Skin epidermis (tissue), 12 donors: ENCODE results near the gene SYNE4.
"Not testable (repeated sequence)": the region's sequence is repeated elsewhere in the genome, so short reads cannot be mapped to it uniquely, and the experiment has no call there.

Experiments
- H3K27ac ChIP-seq, 21 experiments: fragments of 200-600 bp; sonication (generic) in 11 of 21; one replicate each; pipeline ENCODE4 v1.5.0; 2020; ENCODE audit warnings: mild to moderate bottlenecking in 3 of 21, inconsistent platforms in 2 of 21, moderate library complexity in 2 of 21
- H3K4me3 ChIP-seq, 7 experiments: fragments of 200-600 bp; sonication (generic) in 2 of 7; one replicate each; pipeline ENCODE4 v1.5.0; 2020; ENCODE audit warnings: inconsistent platforms in 2 of 7, mild to moderate bottlenecking in 2 of 7, moderate library complexity in 1 of 7

Gene SYNE4, protein sequence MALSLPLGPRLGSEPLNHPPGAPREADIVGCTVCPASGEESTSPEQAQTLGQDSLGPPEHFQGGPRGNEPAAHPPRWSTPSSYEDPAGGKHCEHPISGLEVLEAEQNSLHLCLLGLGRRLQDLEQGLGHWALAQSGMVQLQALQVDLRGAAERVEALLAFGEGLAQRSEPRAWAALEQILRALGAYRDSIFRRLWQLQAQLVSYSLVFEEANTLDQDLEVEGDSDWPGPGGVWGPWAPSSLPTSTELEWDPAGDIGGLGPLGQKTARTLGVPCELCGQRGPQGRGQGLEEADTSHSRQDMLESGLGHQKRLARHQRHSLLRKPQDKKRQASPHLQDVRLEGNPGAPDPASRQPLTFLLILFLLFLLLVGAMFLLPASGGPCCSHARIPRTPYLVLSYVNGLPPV

DNA sequence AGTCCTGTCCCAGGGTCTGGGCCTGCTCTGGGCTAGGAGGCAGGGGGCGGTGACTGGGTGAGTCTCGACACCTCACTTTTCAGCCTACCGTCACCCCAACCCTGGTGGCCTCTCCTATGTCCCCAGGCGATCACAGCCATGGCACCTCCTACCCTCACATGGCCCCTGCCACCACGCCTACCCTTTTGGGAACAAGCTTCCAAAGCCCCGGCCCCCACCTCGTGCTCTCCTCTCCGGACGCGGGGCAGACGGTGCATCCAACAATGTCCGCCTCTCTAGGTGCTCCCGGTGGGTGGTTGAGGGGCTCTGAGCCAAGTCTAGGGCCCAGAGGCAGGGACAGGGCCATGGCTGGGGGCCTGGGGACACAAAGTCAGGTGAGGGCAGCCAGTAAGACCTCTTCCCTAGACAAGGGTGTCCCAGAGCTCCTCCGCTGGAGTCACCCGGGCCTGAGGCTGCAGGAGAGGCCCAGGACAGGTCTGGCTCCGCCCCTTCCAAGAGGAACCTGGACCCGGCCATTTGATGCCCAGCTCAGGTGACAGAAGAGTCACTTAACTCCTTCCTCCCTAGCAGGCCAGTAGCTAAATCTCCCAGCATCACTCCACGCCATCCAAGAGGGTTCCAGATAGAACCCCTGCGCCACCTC is at the start of gene SYNE4:
SYNE4 (minus strand) TSS at position 478 of the 643 bp plus-strand sequence; CDS start at position 346, 132 bp downstream.
- Histone ChIP-seq H3K27ac (peak within 1 kb of the TSS in 13 of 21 experiments; percentile 25 to 82 (median 50)), H3K4me3 (peak within 1 kb of the TSS; percentile 22 to 44 (median 34))

DNA sequence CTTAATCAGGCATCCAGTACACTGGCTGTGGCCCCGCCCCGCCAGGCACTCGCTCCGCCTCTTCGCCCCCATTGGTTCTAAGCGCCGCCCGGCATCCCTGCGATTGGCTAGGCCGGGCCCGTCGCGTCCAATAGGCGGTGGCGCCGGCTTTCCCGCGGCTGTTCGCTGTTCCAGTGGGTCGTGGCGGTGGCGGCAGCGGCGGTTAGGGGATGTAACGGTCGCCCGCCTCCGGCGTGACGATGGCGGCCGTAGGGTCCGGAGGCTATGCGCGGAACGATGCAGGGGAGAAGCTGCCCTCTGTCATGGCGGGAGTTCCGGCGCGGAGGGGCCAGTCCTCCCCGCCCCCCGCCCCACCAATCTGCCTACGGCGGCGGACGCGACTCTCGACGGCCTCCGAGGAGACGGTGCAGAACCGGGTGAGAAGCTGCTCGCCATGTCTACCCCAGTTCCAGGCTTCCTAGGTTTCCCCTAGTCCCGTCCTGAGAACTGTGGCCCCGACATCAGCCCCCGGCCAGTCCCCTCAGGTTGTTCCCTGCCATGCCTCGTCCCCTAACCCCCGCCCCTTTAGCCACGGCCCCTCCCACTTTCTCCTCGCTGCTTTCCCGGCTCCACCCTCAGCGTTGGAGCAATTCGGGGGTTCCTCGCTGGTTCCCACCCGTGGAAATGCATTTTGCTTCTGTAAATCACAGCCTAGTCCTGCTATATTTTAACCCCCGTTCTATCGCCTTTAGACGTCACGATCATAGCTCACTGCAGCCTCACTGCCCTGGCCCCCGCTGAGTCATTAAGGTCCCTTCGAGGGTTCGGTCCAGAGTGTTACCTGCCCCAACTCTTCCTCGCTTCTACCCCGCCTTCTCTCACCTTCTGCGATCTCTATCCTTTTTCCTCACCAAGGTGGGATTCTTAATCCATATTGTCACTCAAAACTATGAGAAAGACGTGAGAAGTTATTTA is 46.4 kb upstream of the SYNE4 start, which contains the start of gene WDR62:
WDR62 (plus strand) TSS at position 165 of the 954 bp plus-strand sequence; CDS start at position 240, 75 bp downstream.
- Histone ChIP-seq H3K27ac (peak within 1 kb of the TSS in 20 of 21 experiments; percentile 77 to 96 (median 88)), H3K4me3 (peak within 1 kb of the TSS; percentile 56 to 78 (median 65))

DNA sequence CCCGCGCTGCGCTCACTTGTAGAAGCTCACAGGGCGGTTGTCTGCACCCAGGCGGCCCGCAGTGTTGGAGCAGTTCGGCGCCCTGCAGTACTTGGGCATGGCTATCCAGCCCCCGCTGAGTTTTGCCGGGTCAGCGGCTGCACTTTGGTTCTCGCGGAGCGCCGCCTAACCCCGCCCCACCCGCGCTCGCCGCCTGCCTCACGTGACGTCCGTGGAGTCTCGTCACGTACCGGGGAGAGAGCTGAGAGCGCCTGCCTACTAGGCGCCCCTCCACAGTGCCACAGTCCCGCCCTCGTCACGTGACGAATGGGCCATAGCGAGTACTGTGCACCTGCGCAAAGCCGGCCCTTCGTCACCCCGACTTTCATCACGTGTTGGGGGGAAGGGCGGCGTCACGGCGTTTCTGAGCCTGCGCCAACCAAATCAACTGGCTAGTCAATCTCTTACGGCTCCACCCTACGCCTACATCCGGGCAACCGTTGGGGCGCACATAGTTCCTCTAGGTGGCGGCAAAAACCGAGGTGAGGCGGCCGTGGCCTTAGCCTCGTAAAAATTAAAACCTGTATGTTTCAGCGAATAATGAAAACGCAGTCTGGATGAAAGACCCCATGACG is 45.6 kb upstream of the SYNE4 start, which contains the start of gene THAP8:
THAP8 (minus strand) TSS at position 167 of the 614 bp plus-strand sequence; CDS start at position 99, 68 bp downstream.
- Histone ChIP-seq H3K4me3 (peak within 1 kb of the TSS; percentile 56 to 78 (median 65)), H3K27ac (peak within 1 kb of the TSS in 20 of 21 experiments; percentile 77 to 96 (median 88))

DNA sequence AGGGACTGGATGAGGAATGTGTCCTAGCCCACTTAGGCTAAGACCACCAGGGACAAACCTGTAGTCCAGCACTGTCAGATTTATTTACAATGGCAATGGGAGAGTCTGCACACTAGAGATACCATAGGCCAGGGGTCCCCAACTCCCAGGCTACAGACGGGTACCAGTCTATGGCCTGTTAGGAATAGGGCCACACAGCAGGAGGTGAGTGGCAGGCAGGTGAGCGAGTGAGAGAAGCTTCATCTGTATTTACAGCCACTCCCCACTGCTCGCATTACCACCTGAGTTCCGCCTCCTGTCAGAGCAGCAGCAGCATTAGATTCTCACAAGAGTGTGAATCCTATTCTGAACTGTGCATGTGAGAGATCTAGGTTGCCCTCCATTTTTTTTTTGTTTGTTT is 43.0 kb upstream of the SYNE4 start:
- no peak overlapping the region for H3K27ac ChIP-seq
- no peak overlapping the region for H3K4me3 ChIP-seq

DNA sequence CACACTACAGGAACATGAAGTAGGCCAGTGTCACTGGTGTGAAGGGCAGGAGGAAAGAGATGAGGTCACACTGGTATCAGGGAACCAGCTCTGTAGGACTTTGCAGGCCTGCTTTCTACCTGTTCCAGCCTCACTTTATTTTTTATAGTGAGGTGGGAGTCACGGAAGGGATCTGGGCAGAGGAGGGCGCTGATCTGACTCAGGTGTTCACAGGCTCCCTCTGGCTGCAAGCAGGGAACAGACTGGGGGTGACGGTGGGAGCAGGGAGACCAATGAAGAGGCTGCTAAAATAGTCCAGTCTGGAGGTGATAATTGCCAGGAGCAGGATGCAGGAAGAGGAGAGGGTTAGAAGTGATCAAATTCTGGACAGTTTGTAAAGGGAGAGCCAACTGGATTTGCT is 42.6 kb upstream of the SYNE4 start:
- Histone ChIP-seq H3K4me3 (no peak overlapping the region), H3K27ac (no peak overlapping the region)

DNA sequence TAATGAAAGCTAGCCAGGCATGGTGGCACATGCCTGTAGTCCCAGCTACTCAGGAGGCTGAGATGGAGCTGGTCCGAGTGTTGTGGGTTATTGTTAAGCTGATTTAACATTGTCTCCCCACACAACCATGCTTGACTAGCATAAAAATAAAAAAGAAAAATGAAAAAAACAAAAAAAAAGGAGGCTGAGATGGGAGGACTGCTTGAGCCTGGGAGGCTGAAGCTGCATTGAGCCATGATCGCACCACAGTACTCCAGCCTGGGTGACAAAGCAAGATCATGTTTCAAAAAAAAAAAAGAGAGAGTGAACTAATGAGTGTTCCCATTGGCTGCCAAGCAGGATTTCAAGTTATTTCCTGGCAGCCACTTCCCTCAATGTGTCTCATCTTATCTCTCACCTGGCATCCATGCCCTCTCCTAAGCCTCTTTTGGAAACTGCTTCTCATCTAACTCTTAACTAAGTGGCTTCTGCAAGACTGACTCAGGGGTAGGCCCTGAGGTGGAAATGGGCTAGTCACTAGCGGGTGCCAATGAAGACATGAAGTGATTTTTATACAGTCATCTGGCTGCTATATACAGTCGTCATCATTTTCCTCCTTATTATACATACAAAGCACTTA is 40.6 kb upstream of the SYNE4 start:
- Histone ChIP-seq H3K4me3 (no peak overlapping the region), H3K27ac (peak overlapping the region in 4 of 21 experiments; percentile 6 to 51 (median 34))

DNA sequence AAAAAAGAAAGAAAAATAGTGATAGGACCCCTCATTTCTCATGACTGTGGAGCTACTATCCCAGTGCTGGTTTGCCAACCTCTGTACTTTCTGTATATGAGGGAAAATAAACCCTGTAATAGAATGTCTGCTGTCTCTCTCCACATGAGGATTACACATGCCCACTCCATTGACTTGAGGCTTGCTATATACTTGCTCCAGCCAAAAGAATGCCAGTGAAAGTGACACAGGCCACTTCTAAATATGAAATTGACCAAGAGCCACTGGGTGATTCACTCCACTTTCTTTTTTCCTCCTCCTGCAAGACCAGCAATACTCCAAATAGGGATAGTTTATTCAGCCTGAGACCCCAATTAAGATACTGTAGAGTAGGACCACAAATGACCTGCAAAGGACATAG is 39.2 kb upstream of the SYNE4 start:
- no peak overlapping the region for H3K4me3 ChIP-seq
- H3K27ac ChIP-seq = no peak overlapping the region

DNA sequence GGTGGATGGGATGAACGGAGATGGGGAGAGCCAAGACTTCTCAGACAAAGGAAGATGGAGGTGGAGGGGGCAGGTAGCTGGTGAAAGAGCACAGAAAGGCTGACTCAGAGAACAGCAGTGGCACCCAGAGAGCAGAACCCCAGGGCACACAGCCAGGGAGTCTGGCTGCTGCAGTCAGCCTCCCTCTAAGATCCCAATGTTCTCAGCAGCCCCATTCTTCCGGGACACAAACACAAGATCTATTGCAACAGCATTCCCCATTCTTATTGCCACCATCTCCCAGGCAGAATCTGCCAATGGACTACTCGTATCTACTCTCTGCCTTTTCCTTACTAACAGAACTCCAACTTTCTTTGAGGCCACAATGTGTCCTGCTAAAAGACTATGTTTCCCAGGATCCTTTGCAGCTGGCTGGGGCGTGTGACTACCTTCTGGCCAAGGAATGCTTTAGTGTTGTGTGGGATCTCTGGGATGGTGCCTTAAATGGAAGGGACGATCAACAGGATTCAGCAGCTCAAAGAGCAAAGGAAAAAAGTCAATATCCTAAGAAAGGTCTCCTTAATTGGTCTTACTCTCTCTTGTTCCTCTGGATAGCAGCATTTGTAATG is 37.9 kb upstream of the SYNE4 start:
- H3K27ac ChIP-seq = no peak overlapping the region

DNA sequence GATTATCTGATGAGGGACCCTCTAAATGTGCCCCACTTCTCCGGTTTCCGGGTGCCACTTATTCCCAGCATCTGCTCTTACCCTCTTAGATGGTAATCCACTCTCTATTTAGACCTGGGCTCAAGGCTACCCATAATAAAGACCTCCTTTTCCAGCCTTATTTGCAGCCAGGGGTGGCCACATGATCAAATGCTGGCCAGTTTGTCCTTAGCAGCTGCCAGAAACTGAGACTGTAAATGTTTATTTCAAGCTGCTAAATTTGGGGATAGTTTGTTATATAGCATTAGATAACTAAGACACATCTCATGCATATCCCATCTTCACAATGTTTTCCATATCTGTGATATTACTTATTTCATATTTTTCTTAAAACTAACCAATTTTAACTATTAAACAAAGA is 35.3 kb upstream of the SYNE4 start:
- Histone ChIP-seq H3K4me3 (no peak overlapping the region), H3K27ac (no peak overlapping the region)

More for the DNA sequence above, 37.9 kb upstream of the SYNE4 start:
- no peak overlapping the region for H3K4me3 ChIP-seq

DNA sequence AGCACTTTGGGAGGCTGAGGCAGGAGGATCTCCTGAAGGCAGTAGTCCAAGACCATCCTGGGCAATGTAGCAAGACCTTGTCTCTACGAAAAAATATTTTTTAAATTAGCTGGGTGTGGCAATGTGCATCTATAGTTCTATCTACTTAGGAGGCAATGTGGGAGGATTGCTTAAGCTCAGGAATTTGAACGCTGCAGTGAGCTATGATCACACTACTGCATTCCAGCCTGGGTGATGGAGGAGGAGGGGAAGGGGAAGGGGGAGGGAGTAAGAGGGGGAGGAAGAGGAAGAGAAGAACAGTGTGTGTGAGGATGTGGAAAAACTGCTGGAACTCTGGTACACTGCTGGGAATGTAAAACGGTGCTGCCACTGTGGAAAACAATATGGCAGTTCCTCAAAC is 33.2 kb upstream of the SYNE4 start:
- no peak overlapping the region for H3K4me3 ChIP-seq
- H3K27ac ChIP-seq = peak overlapping the region in 2 of 21 experiments; percentile 2 to 8

DNA sequence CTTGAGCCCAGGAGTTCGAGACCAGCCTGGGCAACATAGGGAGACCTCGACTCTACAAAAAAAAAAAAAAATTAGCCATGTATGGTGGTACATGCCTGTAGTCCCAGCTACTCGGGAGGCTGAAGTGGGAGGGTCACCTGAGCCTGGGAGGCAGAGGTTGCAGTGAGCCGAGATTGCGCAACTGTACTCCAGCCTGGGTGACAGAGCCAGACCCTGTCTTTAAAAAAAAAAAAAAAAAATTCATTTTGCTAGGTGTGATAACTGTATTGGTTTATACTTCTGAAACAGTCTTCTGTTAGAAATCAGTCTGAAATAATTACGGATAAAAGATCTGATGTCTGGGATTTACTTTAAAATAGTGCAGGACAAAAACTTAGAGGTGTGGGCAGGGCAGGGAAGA is 32.5 kb upstream of the SYNE4 start:
- H3K4me3 ChIP-seq, H3K27ac ChIP-seq: not testable (repeated sequence)

DNA sequence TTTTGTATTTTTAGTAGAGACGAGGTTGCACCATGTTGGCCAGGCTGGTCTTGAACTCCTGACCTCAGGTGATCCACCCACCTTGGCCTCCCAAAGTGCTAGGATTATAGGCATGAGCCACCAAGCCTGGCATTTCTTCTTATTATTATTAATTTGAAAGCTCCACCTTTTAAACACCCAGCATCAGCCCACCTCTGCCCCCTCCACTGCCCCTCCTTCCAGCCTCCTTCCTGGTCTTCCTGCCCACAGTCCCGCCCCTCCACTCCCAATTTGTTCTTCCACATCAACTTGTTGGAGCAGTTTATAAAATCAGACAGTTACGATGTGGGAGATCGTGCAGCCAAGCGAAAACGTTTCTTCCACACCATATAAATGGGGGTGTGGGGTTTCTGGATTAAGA is 31.9 kb upstream of the SYNE4 start:
- Histone ChIP-seq H3K4me3 (no peak overlapping the region), H3K27ac (no peak overlapping the region)

DNA sequence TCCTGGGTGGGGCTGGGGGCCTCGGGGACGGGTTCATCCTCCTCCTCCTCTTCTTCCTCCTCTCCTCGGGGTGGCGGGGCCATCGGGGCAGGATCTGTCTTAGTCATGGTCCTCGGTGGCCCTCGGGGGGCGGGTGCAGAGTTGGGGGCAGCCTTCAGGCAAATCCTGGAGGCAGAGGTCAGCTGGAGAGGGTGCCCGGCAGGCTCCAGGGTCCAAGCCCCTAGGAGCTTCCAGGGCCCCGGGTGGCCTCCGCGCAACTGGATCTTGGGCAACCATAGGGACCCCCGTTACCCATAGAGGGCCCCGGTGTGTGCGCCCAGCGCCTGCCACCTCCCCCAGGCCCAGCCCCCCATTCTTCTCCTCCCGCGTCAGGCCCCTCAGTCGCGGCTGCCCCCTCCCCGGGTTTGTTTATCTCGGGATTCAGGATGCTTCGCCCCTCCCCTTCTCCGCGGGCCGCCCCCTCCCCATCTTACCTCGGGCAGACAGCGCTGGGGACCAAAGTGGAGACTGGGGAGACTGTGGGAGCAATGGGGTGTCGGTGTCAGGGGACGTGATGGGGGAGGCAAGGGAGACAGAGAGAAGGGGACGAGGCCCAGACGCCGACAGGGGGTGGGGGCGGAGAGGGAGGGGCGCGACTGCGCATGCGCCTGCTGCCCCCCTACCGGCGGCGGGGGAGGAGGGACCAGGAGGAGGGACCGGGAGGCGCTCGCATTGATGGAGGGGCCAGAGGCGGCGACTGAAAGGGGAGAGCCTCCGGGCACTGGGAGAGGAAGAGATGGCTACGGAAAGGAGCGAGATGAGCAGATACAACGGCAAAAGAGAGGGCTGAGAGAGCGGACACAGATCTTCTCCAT is 23.9 kb upstream of the SYNE4 start, which contains the start of gene CLIP3:
CLIP3 (minus strand) TSS at position 623 of the 854 bp plus-strand sequence; CDS start at position 107, 516 bp downstream.
- Histone ChIP-seq H3K27ac (peak within 1 kb of the TSS in 13 of 21 experiments; percentile 5 to 70 (median 56)), H3K4me3 (peak within 1 kb of the TSS; percentile 33 to 55 (median 39))

DNA sequence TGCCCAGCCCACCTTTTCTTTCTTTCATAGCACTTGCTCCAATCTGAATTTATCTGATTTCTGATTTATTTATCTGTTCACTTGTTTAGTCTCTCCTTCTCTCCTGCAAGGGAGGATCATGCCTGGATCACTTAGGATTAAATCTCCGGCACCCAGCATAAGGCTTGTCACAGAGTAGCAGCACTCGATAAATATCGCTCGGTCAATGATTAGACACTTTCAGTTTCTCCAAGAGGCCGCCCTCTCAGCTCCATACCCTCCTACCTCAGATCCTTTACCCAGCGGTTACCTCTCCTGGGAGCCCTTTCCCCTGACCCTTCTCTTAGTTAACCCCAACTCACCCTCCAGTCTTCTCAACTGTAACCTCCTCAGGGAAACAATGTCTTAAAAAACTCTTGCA is 22.7 kb upstream of the SYNE4 start:
- no peak overlapping the region for H3K27ac ChIP-seq
- H3K4me3 ChIP-seq = no peak overlapping the region

DNA sequence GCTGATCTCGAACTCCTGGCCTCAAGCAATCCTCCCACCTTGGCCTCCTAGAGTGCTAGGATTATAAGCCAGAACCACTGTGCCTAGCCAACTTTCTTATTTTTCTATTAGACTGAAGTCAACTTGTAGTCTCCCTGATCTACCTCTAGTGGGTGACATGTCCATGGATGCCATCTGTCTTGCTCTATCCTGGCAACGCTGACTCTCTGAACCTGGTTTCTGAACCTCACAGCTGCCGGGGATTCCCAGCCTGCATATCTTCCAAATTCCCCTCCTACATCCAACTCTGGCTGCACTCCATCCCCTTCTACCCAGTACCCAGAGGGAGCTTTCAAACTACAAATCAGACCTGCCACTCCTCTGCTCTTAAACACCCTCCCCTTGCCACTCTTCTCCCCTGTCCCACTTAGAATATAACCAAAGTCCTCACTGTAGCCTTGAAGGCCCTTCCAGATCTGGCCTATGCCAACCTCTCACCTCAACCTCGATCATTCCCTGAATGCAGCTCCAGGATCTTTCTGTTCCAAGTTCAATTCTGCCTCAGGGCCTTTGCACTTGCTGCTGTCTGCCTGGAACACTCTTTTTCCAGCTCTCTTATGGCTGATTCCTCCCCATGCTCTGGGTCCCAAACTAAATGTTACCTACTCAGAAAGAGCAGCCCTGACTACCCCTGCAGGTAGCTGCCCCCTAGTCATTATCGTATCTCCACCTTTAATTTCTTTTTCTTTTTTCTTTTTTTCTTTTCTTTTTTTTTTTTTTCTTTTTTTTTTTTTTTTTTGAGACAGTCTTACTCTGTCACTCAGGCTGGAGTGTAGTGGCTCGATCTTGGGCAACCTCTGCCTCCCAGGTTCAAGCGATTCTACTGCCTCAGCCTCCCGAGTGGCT is 21.9 kb upstream of the SYNE4 start:
- Histone ChIP-seq H3K4me3 (no peak overlapping the region), H3K27ac (peak overlapping the region in 1 of 21 experiments; percentile 3)

DNA sequence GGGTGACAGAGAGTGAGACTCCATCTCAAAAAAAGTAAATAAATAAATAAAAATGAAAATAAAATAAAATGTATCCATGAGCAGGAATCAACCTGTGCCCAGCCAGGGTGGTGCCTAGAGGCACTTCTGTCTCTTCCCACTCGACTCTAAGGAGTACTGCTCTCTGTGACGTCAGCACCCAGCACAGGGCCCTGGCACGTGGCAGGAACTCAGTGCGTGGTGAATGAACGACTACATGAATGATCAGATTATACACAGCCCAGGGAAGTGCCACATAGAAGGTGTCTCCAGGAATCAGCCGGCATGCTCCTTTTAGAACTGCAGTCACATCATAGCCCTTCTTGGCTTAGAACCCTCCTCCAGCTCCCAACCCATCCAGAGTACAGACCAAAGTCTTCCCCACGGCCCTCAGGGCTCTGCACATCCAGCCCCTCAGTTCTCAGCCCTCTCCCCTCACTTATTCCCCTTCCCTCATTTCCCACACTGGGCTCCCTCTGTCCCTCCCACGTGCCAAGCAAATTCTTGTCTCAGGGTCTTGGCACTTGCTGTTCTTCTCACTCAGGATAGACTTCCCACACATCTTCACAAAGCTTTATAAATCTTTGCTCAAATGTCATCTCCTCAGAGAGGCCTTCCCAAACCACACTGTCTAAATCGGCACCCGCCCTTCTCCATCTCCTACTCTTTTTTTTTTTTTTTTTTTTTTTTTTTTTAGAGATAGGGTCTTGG is 19.9 kb upstream of the SYNE4 start:
- Histone ChIP-seq H3K4me3 (no peak overlapping the region), H3K27ac (no peak overlapping the region)
